Keratinocyte (primary cell): ENCODE data around the gene CEBPZOS.

Experiments
- EZH2 ChIP-seq: IDR thresholded peaks from one replicate; pipeline ENCODE4 v1.6.1; 2012; ENCODE audit warnings: inconsistent platforms, mild to moderate bottlenecking, low read length, moderate library complexity
- TF ChIP-seq, protein P1 (sequence below), 3 experiments: IDR thresholded peaks in 1 of 3; conservative IDR thresholded peaks in 1 of 3; optimal IDR thresholded peaks in 1 of 3; 2 replicates in 2 of 3; 3 replicates in 1 of 3; pipeline versions ENCODE3 to v1.5.1; 2011; ENCODE audit warnings: low read length in 3 of 3, mild to moderate bottlenecking in 3 of 3, moderate library complexity in 2 of 3, control low read depth in 1 of 3, inconsistent platforms in 1 of 3; ENCODE audit not compliant: insufficient read depth in 2 of 3; ENCODE audit errors: extremely low read depth in 1 of 3

DNA sequence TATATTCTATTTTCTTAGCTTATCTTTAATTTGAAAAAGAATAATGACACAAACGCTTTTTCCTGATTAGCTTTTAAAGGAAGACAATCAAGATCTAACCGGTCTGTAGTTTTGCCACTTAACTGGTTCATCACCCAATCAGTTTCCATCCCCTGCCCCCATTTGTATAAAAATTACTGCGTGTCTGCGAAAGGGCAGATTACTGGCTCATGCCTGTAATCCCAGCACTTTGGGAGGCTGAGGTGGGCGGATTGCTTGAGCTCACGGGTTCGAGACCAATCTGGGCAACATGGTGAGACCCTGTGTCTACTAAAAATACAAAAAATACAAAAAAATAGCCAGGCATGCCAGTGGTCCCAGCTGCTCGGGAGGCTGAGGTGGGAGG lies 2.4 kb downstream of the CEBPZOS start:
- TF ChIP-seq, protein P1, sequence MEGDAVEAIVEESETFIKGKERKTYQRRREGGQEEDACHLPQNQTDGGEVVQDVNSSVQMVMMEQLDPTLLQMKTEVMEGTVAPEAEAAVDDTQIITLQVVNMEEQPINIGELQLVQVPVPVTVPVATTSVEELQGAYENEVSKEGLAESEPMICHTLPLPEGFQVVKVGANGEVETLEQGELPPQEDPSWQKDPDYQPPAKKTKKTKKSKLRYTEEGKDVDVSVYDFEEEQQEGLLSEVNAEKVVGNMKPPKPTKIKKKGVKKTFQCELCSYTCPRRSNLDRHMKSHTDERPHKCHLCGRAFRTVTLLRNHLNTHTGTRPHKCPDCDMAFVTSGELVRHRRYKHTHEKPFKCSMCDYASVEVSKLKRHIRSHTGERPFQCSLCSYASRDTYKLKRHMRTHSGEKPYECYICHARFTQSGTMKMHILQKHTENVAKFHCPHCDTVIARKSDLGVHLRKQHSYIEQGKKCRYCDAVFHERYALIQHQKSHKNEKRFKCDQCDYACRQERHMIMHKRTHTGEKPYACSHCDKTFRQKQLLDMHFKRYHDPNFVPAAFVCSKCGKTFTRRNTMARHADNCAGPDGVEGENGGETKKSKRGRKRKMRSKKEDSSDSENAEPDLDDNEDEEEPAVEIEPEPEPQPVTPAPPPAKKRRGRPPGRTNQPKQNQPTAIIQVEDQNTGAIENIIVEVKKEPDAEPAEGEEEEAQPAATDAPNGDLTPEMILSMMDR (optimal IDR thresholded peaks at IDR 0.05 in 1 of 3, IDR thresholded peaks at IDR 0.05 in 1 of 3, conservative IDR thresholded peaks at IDR 0.05 in 1 of 3; ENCODE audit: extremely low read depth in 1 of 3, insufficient read depth in 2 of 3, low read length in 3 of 3), result no peak
- TF ChIP-seq EZH2, result no peak
